ENCODE results near the gene RELL2.

GRCh38 chr5:141651728-141652105 lies 14.9 kb downstream of the RELL2 start:
- no peak for TF ChIP-seq CTCF (IDR thresholded peaks at IDR 0.05)
- no peak for TF ChIP-seq POLR2A (IDR thresholded peaks at IDR 0.05)
